H1 (cell line): Measurements from ENCODE around the gene TLE2. TPM values are rescaled to one million over a fixed set of nuclear protein-coding genes. Genes with fewer than 3 reads are reported as not detected.

Experiments used
- CTBP2 ChIP-seq: IDR thresholded peaks from 2 replicates; pipeline ENCODE4 v1.7.0; 2011; ENCODE audit warnings: borderline replicate concordance, mild to moderate bottlenecking, moderate library complexity, mixed read lengths, low read length; ENCODE audit not compliant: insufficient read depth, insufficient read length
- polyA plus RNA-seq, 7 experiments: library from polyadenylated mRNA; depleted of rRNA in 3 of 7; stranded (reverse) in 5 of 7; unstranded in 2 of 7; fragments of >200 nt in 5 of 7; fragments of 200-250 nt in 2 of 7; gene quantifications; 1 replicate in 5 of 7; 2 replicates in 1 of 7; 4 replicates in 1 of 7; pipeline versions ENCODE4 v1.2.1 to v1.2.3, GENCODE V29; 2011 to 2013; ENCODE audit warnings: missing spikeins in 2 of 7, mixed read lengths in 2 of 7
- total RNA-seq: library from RNA; stranded (reverse); fragmentation: NEBNext Ultra II Directional; extraction: Animal tissue kit (Norgen Biotek cat#: 25700); gene quantifications from 2 replicates; pipeline ENCODE4 v1.2.1, GENCODE V29; 2021

TLE2 gene
- total and polyA plus RNA-seq, 2 of the 8 experiments (the other 6 are each of a cell fraction or from before 2014, with no cell fraction given) = 8.0 to 11.5 TPM

GRCh38 chr19:2982561-2982960, 46.5 kb downstream of the TLE2 start (continued):
- TF ChIP-seq CTBP2 = no peak
